ENCODE results near the gene EPB41L1. TPM values are rescaled to one million over a fixed set of nuclear protein-coding genes. Genes with fewer than 3 reads are reported as not detected.

The EPB41L1 gene
- polyA plus RNA-seq, 3 donors: 0.05 TPM; not detected in 2

DNA sequence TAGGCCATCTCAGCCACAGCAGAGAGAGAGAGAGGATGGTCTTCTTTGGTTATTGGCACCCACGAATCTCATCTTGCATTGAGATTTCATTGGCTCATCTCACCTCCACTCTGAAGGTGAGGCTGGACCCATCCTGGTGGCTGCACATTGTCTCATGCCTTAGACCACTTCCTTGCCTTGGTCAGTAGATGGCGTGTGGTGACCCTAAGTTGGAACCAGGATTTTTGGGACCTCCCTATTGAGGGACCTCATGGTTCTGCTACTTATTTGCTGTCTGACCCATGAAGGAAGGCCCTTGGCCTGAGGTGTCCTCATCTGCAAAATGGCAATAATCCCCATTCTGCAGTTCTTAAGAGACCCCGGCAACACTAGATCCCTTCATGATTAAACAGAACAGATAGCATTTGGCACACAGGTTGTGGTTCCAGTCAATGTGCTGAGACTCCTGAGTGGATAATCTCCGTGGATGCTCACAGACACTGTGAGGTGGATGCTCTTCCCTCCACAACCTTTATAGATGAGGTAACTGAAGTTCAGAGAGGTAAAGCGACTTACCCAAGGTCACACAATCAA, 60.2 kb downstream of the EPB41L1 start:
- H3K4me3 ChIP-seq (replicated peaks in 1 of 3; ENCODE audit: low read depth in 2 of 3, low read length in 3 of 3): no peak overlapping the region
- TF ChIP-seq, protein P1, sequence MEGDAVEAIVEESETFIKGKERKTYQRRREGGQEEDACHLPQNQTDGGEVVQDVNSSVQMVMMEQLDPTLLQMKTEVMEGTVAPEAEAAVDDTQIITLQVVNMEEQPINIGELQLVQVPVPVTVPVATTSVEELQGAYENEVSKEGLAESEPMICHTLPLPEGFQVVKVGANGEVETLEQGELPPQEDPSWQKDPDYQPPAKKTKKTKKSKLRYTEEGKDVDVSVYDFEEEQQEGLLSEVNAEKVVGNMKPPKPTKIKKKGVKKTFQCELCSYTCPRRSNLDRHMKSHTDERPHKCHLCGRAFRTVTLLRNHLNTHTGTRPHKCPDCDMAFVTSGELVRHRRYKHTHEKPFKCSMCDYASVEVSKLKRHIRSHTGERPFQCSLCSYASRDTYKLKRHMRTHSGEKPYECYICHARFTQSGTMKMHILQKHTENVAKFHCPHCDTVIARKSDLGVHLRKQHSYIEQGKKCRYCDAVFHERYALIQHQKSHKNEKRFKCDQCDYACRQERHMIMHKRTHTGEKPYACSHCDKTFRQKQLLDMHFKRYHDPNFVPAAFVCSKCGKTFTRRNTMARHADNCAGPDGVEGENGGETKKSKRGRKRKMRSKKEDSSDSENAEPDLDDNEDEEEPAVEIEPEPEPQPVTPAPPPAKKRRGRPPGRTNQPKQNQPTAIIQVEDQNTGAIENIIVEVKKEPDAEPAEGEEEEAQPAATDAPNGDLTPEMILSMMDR (IDR thresholded peaks at IDR 0.05): peak; percentile 41
- H2AFZ ChIP-seq (ENCODE audit: insufficient read depth, low read depth, low read length, poor library complexity, severe bottlenecking): no peak overlapping the region
- H3K9ac ChIP-seq (ENCODE audit: insufficient read depth, low read length, poor library complexity, severe bottlenecking): no peak overlapping the region
- peaks cover 2 to 3% (median 3%) of the 10 kb centered on the region in 3 donors for H3K27me3 Mint-ChIP-seq (ENCODE audit: low read depth in 3 of 3)
- H4K20me1 ChIP-seq (ENCODE audit: insufficient read depth, low read length): no peaks in the 10 kb centered on the region
- intact Hi-C loops (cut with micrococcal nuclease): loop anchor here in 1 of 2 donors (5.0 kb wide), 1 partner anchor 223 kb away; no protein-coding TSS in a partner anchor
- H3K9me3 ChIP-seq (replicated peaks in 1 of 2; ENCODE audit: control insufficient read depth in 1 of 2, insufficient read depth in 1 of 2, low read length in 2 of 2): no peaks in the 10 kb centered on the region
- no peaks in the 10 kb centered on the region for H3K9me3 Mint-ChIP-seq
- H3K4me1 ChIP-seq (ENCODE audit: control insufficient read depth in 1 of 2, insufficient read depth in 2 of 2, low read length in 2 of 2): no peaks in the 10 kb centered on the region
- 70% methylated on average over 3 of the region's 5 CpGs for WGBS (ENCODE audit: insufficient coverage)
- peak in 1 of 3 donors; percentile 19 for DNase-seq
- no peaks in the 10 kb centered on the region for H3K79me2 ChIP-seq (ENCODE audit: insufficient read depth, low read length)
- H3K27ac ChIP-seq (ENCODE audit: low read depth in 1 of 2, low read length in 2 of 2): no peak overlapping the region
- H3K4me1 Mint-ChIP-seq: peaks cover 2% of the 10 kb centered on the region
- no peak overlapping the region for H3K4me2 ChIP-seq (replicated peaks; ENCODE audit: extremely low read depth, low read length, poor library complexity, severe bottlenecking)
- no peaks in the 10 kb centered on the region for H3K36me3 Mint-ChIP-seq
- no peak overlapping the region for H3K4me3 Mint-ChIP-seq
- H3K36me3 ChIP-seq (replicated peaks in 1 of 2; ENCODE audit: control insufficient read depth in 1 of 2, insufficient read depth in 2 of 2, low read length in 2 of 2): no peaks in the 10 kb centered on the region
- H3K27ac Mint-ChIP-seq: no peak overlapping the region
- H3K27me3 ChIP-seq (ENCODE audit: control insufficient read depth in 2 of 2, insufficient read depth in 2 of 2, low read length in 2 of 2): no peaks in the 10 kb centered on the region

DNA sequence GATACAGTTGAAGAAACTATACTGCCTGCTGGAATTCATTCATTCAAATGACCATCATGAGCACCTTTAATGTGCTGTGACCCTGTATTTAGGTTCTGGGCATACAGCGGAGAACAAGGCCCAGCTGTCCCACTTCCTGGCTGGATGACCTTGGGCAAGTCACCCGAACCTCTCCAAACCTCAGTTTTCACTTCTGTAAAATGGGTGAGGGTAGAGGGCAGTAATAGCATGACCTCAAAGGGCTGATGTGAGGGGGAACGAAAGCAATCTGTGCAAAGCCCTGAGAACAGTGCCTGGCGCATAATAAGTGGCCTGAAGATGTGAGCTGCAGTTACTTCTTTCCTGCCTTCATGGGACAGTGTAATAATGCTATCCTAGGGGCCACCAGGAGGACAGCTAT, 61.2 kb downstream of the EPB41L1 start:
- H3K27ac Mint-ChIP-seq: no peak overlapping the region
- H3K27ac ChIP-seq (ENCODE audit: low read depth in 1 of 2, low read length in 2 of 2): no peak overlapping the region
- H3K79me2 ChIP-seq (ENCODE audit: insufficient read depth, low read length): no peaks in the 10 kb centered on the region
- no peaks in the 10 kb centered on the region for H3K27me3 ChIP-seq (ENCODE audit: control insufficient read depth in 2 of 2, insufficient read depth in 2 of 2, low read length in 2 of 2)
- no peak overlapping the region for H3K4me3 ChIP-seq (replicated peaks in 1 of 3; ENCODE audit: low read depth in 2 of 3, low read length in 3 of 3)
- H3K9ac ChIP-seq (ENCODE audit: insufficient read depth, low read length, poor library complexity, severe bottlenecking): no peak overlapping the region
- no peaks in the 10 kb centered on the region for H3K36me3 ChIP-seq (replicated peaks in 1 of 2; ENCODE audit: control insufficient read depth in 1 of 2, insufficient read depth in 2 of 2, low read length in 2 of 2)
- peaks cover 2 to 3% (median 3%) of the 10 kb centered on the region in 3 donors for H3K27me3 Mint-ChIP-seq (ENCODE audit: low read depth in 3 of 3)
- H3K4me1 ChIP-seq (ENCODE audit: control insufficient read depth in 1 of 2, insufficient read depth in 2 of 2, low read length in 2 of 2): no peaks in the 10 kb centered on the region
- intact Hi-C loops (cut with micrococcal nuclease): no loop called here
- H3K36me3 Mint-ChIP-seq: no peaks in the 10 kb centered on the region
- H2AFZ ChIP-seq (ENCODE audit: insufficient read depth, low read depth, low read length, poor library complexity, severe bottlenecking): no peak overlapping the region
- peaks cover 2% of the 10 kb centered on the region for H3K4me1 Mint-ChIP-seq
- H3K4me2 ChIP-seq (replicated peaks; ENCODE audit: extremely low read depth, low read length, poor library complexity, severe bottlenecking): no peak overlapping the region
- H4K20me1 ChIP-seq (ENCODE audit: insufficient read depth, low read length): no peaks in the 10 kb centered on the region
- 87% methylated on average over 2 of the region's 4 CpGs for WGBS (ENCODE audit: insufficient coverage)
- H3K4me3 Mint-ChIP-seq: no peak overlapping the region
- TF ChIP-seq, protein P1 (IDR thresholded peaks at IDR 0.05): no peak
- H3K9me3 Mint-ChIP-seq: no peaks in the 10 kb centered on the region
- no peaks in the 10 kb centered on the region for H3K9me3 ChIP-seq (replicated peaks in 1 of 2; ENCODE audit: control insufficient read depth in 1 of 2, insufficient read depth in 1 of 2, low read length in 2 of 2)
- DNase-seq: no peak

Data from CD14-positive monocyte (primary cell).